Measurements from ENCODE around the gene GOT1. TPM values are rescaled to one million over a fixed set of nuclear protein-coding genes. Genes with fewer than 3 reads are reported as not detected.

The GOT1 gene
- total RNA-seq, 1 experiment from 2014 or later = 163 TPM

DNA sequence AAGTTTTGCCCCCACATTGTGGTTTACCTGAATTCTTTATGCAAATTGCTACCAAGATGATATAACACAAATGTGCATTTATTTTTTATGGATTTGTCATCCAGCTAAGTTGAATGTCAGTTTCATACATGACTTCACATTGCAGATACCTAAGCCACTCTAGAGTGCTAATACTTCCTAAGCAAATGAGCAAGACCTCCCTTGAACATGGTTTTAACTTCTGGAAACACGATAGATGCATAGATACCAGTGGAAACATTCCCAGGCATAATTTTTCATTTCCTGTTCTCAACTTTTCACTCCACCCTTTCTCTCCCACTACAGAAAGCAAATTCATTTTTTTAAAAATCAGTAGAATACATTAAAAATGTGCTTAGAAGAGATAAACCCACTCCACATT, 20.3 kb downstream of the GOT1 start:
- Mint-ChIP-seq H3K4me3 (ENCODE audit: unreplicated experiment) (no peak overlapping the region), H3K9me3 (ENCODE audit: unreplicated experiment) (no peaks in the 10 kb centered on the region), H3K4me1 (ENCODE audit: insufficient read depth, unreplicated experiment) (no peaks in the 10 kb centered on the region), H3K27ac (ENCODE audit: low read depth, unreplicated experiment) (no peak overlapping the region), H3K36me3 (ENCODE audit: insufficient read depth, unreplicated experiment) (peaks cover 55% of the 10 kb centered on the region), H3K27me3 (ENCODE audit: insufficient read depth, unreplicated experiment) (no peaks in the 10 kb centered on the region)
- BruUV-seq (replicated peaks) = no TSS peak
- DNase-seq (ENCODE audit: unreplicated experiment) = no peak
- intact Hi-C loops (cut with micrococcal nuclease) = no loop called here
- TF ChIP-seq, protein P1, sequence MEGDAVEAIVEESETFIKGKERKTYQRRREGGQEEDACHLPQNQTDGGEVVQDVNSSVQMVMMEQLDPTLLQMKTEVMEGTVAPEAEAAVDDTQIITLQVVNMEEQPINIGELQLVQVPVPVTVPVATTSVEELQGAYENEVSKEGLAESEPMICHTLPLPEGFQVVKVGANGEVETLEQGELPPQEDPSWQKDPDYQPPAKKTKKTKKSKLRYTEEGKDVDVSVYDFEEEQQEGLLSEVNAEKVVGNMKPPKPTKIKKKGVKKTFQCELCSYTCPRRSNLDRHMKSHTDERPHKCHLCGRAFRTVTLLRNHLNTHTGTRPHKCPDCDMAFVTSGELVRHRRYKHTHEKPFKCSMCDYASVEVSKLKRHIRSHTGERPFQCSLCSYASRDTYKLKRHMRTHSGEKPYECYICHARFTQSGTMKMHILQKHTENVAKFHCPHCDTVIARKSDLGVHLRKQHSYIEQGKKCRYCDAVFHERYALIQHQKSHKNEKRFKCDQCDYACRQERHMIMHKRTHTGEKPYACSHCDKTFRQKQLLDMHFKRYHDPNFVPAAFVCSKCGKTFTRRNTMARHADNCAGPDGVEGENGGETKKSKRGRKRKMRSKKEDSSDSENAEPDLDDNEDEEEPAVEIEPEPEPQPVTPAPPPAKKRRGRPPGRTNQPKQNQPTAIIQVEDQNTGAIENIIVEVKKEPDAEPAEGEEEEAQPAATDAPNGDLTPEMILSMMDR (IDR thresholded peaks at IDR 0.05; ENCODE audit: unreplicated experiment) = no peak
- CTCF ChIA-PET = interaction anchor here (1.0 to 1.5 kb wide), 2 partner anchors 17 to 202 kb away, joined by 3 to 9 read pairs; no protein-coding TSS in a partner anchor
- POLR2A ChIA-PET = interaction anchor here (1.6 to 1.8 kb wide), 2 partner anchors 19 to 20 kb away, joined by 3 to 10 read pairs; partner anchors contain the start of gene GOT1

DNA sequence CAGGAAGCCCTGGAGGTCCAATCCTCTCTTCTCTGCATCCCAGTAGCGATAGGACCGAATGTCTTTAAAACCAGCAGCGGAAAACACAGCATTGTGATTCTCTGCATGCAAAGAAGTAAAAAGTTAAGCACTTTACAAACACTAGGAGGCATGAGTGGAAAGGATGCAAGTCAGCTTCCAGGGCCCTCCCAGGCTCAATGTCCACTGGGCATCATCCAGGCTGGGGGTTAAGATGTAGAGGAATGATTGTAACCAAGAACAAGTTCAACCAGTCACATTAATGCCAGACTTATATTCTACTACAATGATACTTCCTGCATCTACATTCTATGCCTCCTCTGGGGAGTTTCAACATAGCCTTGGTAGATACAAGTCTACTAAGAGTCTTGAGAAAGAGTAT, 24.3 kb downstream of the GOT1 start:
- H3K27me3 Mint-ChIP-seq (ENCODE audit: insufficient read depth, unreplicated experiment) = no peaks in the 10 kb centered on the region
- no peak overlapping the region for H3K4me3 Mint-ChIP-seq (ENCODE audit: unreplicated experiment)
- H3K36me3 Mint-ChIP-seq (ENCODE audit: insufficient read depth, unreplicated experiment) = peaks cover 71% of the 10 kb centered on the region
- POLR2A ChIA-PET = interaction anchor here (2.4 kb wide), 1 partner anchor 24 kb away, joined by 7 read pairs; the partner anchor contains the start of gene GOT1
- CTCF ChIA-PET = interaction anchor here (1.0 kb wide), 1 partner anchor 20 kb away, joined by 3 read pairs; no protein-coding TSS in a partner anchor
- no peak for DNase-seq (ENCODE audit: unreplicated experiment)
- H3K4me1 Mint-ChIP-seq (ENCODE audit: insufficient read depth, unreplicated experiment) = no peaks in the 10 kb centered on the region
- no peaks in the 10 kb centered on the region for H3K9me3 Mint-ChIP-seq (ENCODE audit: unreplicated experiment)
- H3K27ac Mint-ChIP-seq (ENCODE audit: low read depth, unreplicated experiment) = peak overlapping the region; percentile 49
- TF ChIP-seq, protein P1 (IDR thresholded peaks at IDR 0.05; ENCODE audit: unreplicated experiment) = no peak
- intact Hi-C loops (cut with micrococcal nuclease) = no loop called here
- BruUV-seq (replicated peaks) = no TSS peak

DNA sequence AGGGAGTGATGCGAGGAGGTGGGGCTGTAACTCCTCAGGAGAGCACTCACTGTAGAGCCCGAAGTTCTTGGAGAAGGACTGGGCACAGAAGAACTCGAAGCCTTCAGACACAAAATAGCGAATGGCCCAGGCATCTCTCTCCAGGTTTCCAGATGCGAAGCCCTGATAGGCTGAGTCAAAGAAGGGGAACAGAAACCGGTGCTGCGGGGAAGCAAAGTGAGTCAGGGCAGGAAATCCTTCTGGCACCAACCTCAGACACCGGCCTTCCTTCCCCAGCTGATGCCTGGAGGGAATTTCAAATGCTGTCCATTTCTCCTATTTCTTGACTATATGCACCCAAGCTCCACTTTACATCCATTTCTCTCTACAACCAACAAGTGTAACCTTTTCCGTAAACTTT, 26.8 kb downstream of the GOT1 start:
- DNase-seq (ENCODE audit: unreplicated experiment) = peak; percentile 18
- H3K36me3 Mint-ChIP-seq (ENCODE audit: insufficient read depth, unreplicated experiment) = peaks cover 87% of the 10 kb centered on the region

DNA sequence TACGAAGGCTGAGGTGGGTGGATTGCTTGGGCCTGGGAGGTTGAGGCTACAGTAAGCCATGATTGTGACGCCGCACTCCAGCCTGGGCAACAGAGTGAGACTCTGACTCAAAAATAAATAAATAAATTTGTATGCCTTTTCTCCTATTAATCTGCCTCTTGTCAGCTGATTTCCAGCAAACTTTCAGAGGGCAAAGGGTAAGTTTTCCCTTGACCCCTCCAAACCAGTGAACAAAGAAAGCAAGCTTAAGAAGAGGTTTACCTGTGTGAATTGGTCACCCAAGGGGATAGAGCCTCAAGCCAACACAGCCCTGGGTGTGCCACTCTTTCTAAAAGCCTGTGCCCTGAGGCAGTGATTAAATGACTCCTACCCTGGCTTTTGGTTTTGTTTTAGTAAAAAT, 30.8 kb downstream of the GOT1 start:
- no peak overlapping the region for H3K4me3 Mint-ChIP-seq (ENCODE audit: unreplicated experiment)
- peaks cover 90% of the 10 kb centered on the region for H3K36me3 Mint-ChIP-seq (ENCODE audit: insufficient read depth, unreplicated experiment)
- intact Hi-C loops (cut with micrococcal nuclease) = no loop called here
- H3K27me3 Mint-ChIP-seq (ENCODE audit: insufficient read depth, unreplicated experiment) = no peaks in the 10 kb centered on the region
- ChIA-PET CTCF (interaction anchor here (0.7 to 0.9 kb wide), 2 partner anchors 36 to 43 kb away, joined by 3 read pairs; no protein-coding TSS in a partner anchor), POLR2A (interaction anchor here (1.9 kb wide), 1 partner anchor 31 kb away, joined by 7 read pairs; the partner anchor contains the start of gene GOT1)
- no TSS peak for BruUV-seq (replicated peaks)
- H3K27ac Mint-ChIP-seq (ENCODE audit: low read depth, unreplicated experiment) = no peak overlapping the region
- DNase-seq (ENCODE audit: unreplicated experiment) = no peak
- TF ChIP-seq, protein P1 (IDR thresholded peaks at IDR 0.05; ENCODE audit: unreplicated experiment) = no peak
- peaks cover 17% of the 10 kb centered on the region for H3K4me1 Mint-ChIP-seq (ENCODE audit: insufficient read depth, unreplicated experiment)
- no peaks in the 10 kb centered on the region for H3K9me3 Mint-ChIP-seq (ENCODE audit: unreplicated experiment)

More for the DNA sequence above, 26.8 kb downstream of the GOT1 start:
- H3K27ac Mint-ChIP-seq (ENCODE audit: low read depth, unreplicated experiment) = no peak overlapping the region
- ChIA-PET CTCF (interaction anchor here (0.9 to 4.8 kb wide), 4 partner anchors 11 to 209 kb away, joined by 3 to 33 read pairs (median 4); no protein-coding TSS in a partner anchor), POLR2A (interaction anchor here (1.3 kb wide), 1 partner anchor 26 kb away, joined by 7 read pairs; the partner anchor contains the start of gene GOT1)
- no peaks in the 10 kb centered on the region for H3K9me3 Mint-ChIP-seq (ENCODE audit: unreplicated experiment)
- no peak overlapping the region for H3K4me3 Mint-ChIP-seq (ENCODE audit: unreplicated experiment)
- intact Hi-C loops (cut with micrococcal nuclease) = no loop called here
- TF ChIP-seq, protein P1 (IDR thresholded peaks at IDR 0.05; ENCODE audit: unreplicated experiment) = no peak
- no peaks in the 10 kb centered on the region for H3K27me3 Mint-ChIP-seq (ENCODE audit: insufficient read depth, unreplicated experiment)
- no TSS peak for BruUV-seq (replicated peaks)
- H3K4me1 Mint-ChIP-seq (ENCODE audit: insufficient read depth, unreplicated experiment) = no peaks in the 10 kb centered on the region

Measured in MCF 10A (cell line).